HS-27A (cell line): ENCODE results near the gene PDIA5.

ENCODE experiments used
- DNase-seq: peaks from one replicate; pipeline ENCODE4 v3.0.0-alpha.2; 2012; ENCODE audit warnings: low read depth, missing footprints

PDIA5 gene

GRCh38 chr3:123042413-123042812 lies 24.4 kb upstream of the PDIA5 start:
- DNase-seq = no peak

- no peak for DNase-seq
Observed at GRCh38 chr3:123044981-123045763, 21.7 kb upstream of the PDIA5 start.

DNA sequence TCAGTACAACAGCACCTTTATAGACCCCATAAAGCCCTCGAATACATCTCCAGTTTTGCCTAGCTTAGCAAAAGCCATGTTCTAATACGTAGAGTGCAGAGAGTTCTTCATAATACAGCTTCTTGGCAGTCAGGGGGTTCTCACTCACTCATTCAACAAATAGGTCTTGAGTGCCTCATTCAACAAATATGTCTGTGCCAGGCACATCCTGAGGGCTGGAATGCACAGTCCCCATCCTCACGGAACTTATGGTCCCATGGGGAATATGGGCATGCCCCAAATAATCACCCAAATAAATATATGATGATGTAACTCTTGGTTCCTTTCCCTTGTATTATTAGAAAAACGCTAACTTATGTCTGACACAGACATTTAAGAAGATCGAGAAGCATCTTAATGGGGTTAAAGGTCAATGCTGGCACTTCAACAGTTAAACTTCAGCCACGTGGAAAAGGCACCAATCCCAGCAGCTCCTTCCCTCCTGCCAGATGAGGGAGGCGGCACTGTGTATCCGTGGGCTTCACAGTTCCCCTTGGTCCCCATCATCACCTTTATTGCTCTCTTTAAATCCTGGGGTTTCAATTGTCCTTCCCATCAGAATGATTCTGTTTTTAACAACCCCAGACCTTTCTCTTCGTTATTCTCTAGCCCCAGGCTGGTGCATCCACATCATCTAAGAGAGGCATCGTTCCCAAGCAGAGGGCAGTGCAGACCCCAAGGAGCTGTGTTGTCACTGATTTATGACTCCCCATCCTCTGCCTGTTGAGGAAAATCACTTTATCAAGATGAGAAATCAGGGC lies 20.4 kb upstream of the PDIA5 start:
- DNase-seq = peak; percentile 66

DNA sequence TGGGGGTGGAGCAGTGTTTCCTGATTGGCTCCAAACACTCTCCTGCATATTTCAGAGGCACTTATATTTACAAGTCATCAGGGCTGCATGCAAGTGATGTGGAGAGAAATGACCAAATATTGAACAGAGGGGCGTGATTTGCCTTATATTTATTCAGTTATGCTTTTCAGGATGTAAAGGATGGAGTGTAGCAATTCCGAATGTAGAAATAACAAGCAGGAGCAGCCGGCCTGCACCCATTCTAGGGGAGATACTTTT lies 19.8 kb upstream of the PDIA5 start:
- DNase-seq = no peak

GRCh38 chr3:123048480-123049237 lies 18.2 kb upstream of the PDIA5 start:
- DNase-seq = no peak

- DNase-seq = no peak
Observed at GRCh38 chr3:123050666-123051065, 16.2 kb upstream of the PDIA5 start.

DNA sequence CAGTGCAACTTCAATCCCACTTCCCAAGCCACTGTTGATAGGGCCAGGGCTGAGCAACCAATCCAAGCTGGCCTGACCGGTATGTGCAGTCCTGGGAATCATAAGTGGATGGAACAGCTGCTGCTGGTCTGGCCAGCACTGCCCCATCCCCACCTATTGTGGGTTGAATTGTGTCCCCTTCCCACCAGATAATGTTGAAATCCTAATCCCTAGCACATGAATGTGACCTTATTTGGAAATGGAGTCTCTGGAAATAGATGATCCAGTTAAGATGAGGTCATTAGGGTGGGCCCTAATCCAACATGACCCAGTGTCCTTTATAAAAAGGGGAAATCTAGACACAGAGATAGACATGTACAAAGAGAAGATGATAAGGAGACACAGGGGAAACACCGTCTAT lies 13.7 kb upstream of the PDIA5 start:
- no peak for DNase-seq

GRCh38 chr3:123054109-123054778 lies 12.6 kb upstream of the PDIA5 start:
- DNase-seq = no peak

DNA sequence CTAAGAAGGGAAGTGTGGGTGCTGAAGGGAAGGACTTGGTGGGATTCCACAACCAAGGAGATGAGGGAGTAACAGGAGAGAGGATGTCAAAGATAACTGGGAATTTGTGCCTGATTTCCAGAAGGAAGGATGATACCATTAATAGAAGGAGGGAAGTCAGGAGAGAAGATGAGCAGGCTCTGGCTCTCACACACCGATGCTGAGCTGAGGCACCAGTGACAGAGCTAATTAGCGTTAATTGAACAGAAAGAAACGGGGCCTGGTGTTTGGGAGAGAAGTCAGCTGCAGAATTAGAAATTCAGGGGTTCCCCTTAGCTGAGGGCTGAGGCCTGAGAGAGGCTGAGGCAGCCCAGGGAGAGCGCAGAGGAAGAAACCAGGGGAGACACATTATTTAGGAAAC lies 11.9 kb upstream of the PDIA5 start:
- no peak for DNase-seq

GRCh38 chr3:123055352-123055751 lies 11.5 kb upstream of the PDIA5 start:
- DNase-seq = no peak

DNA sequence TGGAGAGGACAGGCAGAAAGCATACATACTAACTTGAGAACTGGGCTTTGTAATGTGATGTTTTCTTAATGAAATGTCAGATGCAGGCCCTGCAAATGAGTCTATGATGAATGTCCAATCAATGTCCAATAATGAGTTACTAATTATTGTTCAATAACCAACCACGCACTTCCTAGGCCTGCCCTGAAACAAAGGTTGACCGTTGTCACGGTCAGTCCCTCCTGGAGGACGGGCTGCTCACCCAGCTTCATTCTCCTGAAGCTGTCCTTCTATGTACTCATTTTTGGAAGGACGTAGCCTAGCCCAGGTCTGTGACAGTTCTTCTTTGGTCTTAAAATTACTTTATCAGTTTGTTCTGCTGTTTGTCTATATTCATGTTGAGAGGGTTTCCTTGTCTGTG lies 8.3 kb upstream of the PDIA5 start:
- DNase-seq = no peak

GRCh38 chr3:123060054-123060453 lies 6.8 kb upstream of the PDIA5 start:
- no peak for DNase-seq

- DNase-seq = no peak
Observed at GRCh38 chr3:123061856-123062255, 5.0 kb upstream of the PDIA5 start.

DNA sequence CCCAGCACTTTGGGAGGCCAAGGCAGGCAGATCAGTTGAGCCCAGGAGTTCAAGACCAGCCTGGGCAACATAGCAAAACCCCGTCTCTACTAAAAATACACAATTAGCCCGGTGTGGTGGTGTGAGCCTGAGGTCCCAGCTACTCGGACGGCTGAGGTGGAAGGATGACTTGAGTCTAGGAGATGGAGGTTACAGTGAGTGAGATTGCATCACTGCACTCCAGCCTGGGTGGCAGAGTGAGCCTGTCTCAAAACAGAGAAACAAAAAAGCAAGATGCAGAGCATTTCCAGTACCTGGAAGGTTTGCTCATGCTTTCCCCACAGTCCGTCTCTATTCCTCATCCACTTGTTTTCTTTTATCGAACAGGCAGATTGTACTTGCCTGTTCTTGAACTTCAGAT lies 3.8 kb upstream of the PDIA5 start:
- DNase-seq = no peak

DNA sequence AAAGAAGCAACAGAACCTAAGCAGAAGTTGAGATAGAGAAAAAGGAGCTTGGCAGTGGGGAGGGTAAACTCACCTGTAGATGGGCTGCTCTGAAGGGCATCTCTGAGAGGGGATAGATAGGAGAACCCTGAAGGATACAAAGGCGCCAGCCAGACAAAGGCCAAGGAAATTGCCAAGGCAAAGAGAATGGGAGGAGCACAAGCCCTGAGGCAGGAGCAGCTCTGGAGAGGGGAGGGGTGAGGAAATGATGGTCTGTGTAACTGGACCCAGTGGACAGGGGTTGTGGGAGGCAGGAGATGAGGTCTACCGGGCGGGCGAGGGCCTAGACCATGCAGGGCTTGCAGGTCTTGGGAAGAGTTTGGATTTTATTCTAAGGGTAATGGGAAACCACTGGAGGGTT lies 2.3 kb upstream of the PDIA5 start:
- DNase-seq = no peak

GRCh38 chr3:123064914-123065313 lies 1.9 kb upstream of the PDIA5 start:
- no peak for DNase-seq

- no peak for DNase-seq
Observed at GRCh38 chr3:123066599-123066895, 278 bp upstream of the PDIA5 start.

- DNase-seq = no peak
Observed at GRCh38 chr3:123067689-123068600, 1.1 kb downstream of the PDIA5 start.

- no peak for DNase-seq
Observed at GRCh38 chr3:123068601-123069381, 2.0 kb downstream of the PDIA5 start.

GRCh38 chr3:123070510-123070909 lies 3.7 kb downstream of the PDIA5 start:
- DNase-seq = no peak

- DNase-seq = no peak
Observed at GRCh38 chr3:123071146-123071545, 4.3 kb downstream of the PDIA5 start.
